Measurements from ENCODE around the gene ELSPBP1.
"Not testable (repeated sequence)": the region's sequence is repeated elsewhere in the genome, so short reads cannot be mapped to it uniquely, and the experiment has no call there.

The ELSPBP1 gene

GRCh38 chr19:48043675-48044258 lies 49.3 kb downstream of the ELSPBP1 start, which contains the start of gene CABP5:
TSS of gene CABP5 (minus strand) at chr19:48044079. CDS start at chr19:48043922, 157 bp downstream.
- DNase-seq, result no peak

- no peak for DNase-seq
These were observed 50.1 kb downstream of the ELSPBP1 start for GRCh38 chr19:48044561-48044960.

- DNase-seq, result no peak
These were observed 57.1 kb downstream of the ELSPBP1 start for GRCh38 chr19:48051335-48052033.

GRCh38 chr19:48053076-48053475 lies 58.6 kb downstream of the ELSPBP1 start:
- DNase-seq, result no peak

GRCh38 chr19:48053856-48054255 lies 59.4 kb downstream of the ELSPBP1 start:
- DNase-seq, result no peak

- DNase-seq, result no peak
These were observed 64.9 kb downstream of the ELSPBP1 start for GRCh38 chr19:48059331-48059730.

- DNase-seq, result no peak
These were observed 65.9 kb downstream of the ELSPBP1 start for GRCh38 chr19:48060381-48060780.

- DNase-seq, result no peak
These were observed 67.2 kb downstream of the ELSPBP1 start for GRCh38 chr19:48061401-48062344.

GRCh38 chr19:48064509-48064908 lies 70.1 kb downstream of the ELSPBP1 start:
- DNase-seq, result no peak

GRCh38 chr19:48069435-48069834 lies 75.0 kb downstream of the ELSPBP1 start:
- no peak for DNase-seq

GRCh38 chr19:48070177-48070769 lies 75.8 kb downstream of the ELSPBP1 start:
- not testable (repeated sequence) for DNase-seq

Data from activated naive CD4-positive, alpha-beta T cell treated with Interleukin-2 at 50 U/mL for 16 hours (primary cell).